Liver (tissue), 9 donors: ENCODE data around the gene PLCB1. TPM values are rescaled to one million over a fixed set of nuclear protein-coding genes. Genes with fewer than 3 reads are reported as not detected.

Experiments
- DNase-seq: peaks from one replicate; pipeline ENCODE4 v3.0.0-alpha.2; 2017; ENCODE audit warnings: low spot score
- H3K27ac ChIP-seq, 2 donors: one replicate each; pipeline ENCODE4 v1.7.0; 2013; ENCODE audit warnings: inconsistent platforms in 2 of 2, low read length in 2 of 2, control low read depth in 1 of 2, low read depth in 1 of 2, mild to moderate bottlenecking in 1 of 2
- H3K27me3 ChIP-seq, 4 donors: one replicate each; pipeline versions ENCODE4 v1.6.1 to v1.7.0; 2013; ENCODE audit warnings: low read length in 3 of 4, inconsistent platforms in 1 of 4, mild to moderate bottlenecking in 1 of 4, moderate library complexity in 1 of 4; ENCODE audit not compliant: control insufficient read depth in 4 of 4, insufficient read depth in 4 of 4
- H3K36me3 ChIP-seq, 4 donors: one replicate each; pipeline versions ENCODE4 v1.6.1 to v1.7.0; 2013; ENCODE audit warnings: low read length in 3 of 4, mild to moderate bottlenecking in 3 of 4, low read depth in 1 of 4, moderate library complexity in 1 of 4; ENCODE audit not compliant: control insufficient read depth in 4 of 4, insufficient read depth in 3 of 4
- H3K4me1 ChIP-seq, 4 donors: one replicate each; pipeline versions ENCODE4 v1.6.1 to v1.7.0; 2013; ENCODE audit warnings: low read length in 3 of 4, mild to moderate bottlenecking in 3 of 4, moderate library complexity in 1 of 4; ENCODE audit not compliant: control insufficient read depth in 4 of 4, insufficient read depth in 4 of 4
- H3K4me3 ChIP-seq, 3 donors: one replicate each; pipeline versions ENCODE4 v1.6.1 to v1.7.0; 2013; ENCODE audit warnings: low read length in 3 of 3, control low read depth in 1 of 3, low read depth in 1 of 3, mild to moderate bottlenecking in 1 of 3
- H3K9ac ChIP-seq, 2 donors: one replicate each; pipeline ENCODE4 v1.7.0; 2013; ENCODE audit warnings: low read length in 2 of 2, mild to moderate bottlenecking in 2 of 2, moderate library complexity in 2 of 2, control low read depth in 1 of 2, low read depth in 1 of 2
- H3K9me3 ChIP-seq, 4 donors: one replicate each; pipeline versions ENCODE4 v1.6.1 to v1.7.0; 2013; ENCODE audit warnings: low read length in 3 of 4; ENCODE audit not compliant: control insufficient read depth in 4 of 4
- EGR1 ChIP-seq, 2 donors: IDR thresholded peaks; 2 replicates each; pipeline ENCODE4 v1.6.1; 2016 to 2018; ENCODE audit warnings: antibody characterized with exemption in 2 of 2, low read depth in 2 of 2
- FOXA1 ChIP-seq: IDR thresholded peaks from 2 replicates; pipeline ENCODE4 v1.6.1; 2016; ENCODE audit warnings: antibody characterized with exemption
- FOXA2 ChIP-seq: IDR thresholded peaks from 2 replicates; pipeline ENCODE4 v1.6.1; 2016; ENCODE audit warnings: antibody characterized with exemption
- GABPA ChIP-seq, 2 donors: IDR thresholded peaks in 1 of 2; conservative IDR thresholded peaks in 1 of 2; 2 replicates each; pipeline ENCODE4 v1.6.1; 2016; ENCODE audit warnings: antibody characterized with exemption in 2 of 2, mild to moderate bottlenecking in 1 of 2, moderate library complexity in 1 of 2
- HNF4A ChIP-seq, 2 donors: conservative IDR thresholded peaks; 2 replicates each; pipeline ENCODE4 v1.6.1; 2016; ENCODE audit warnings: antibody characterized with exemption in 2 of 2, mild to moderate bottlenecking in 2 of 2
- HNF4G ChIP-seq: IDR thresholded peaks from 2 replicates; pipeline ENCODE4 v1.6.1; 2016; ENCODE audit warnings: antibody characterized with exemption
- JUND ChIP-seq, 2 donors: IDR thresholded peaks; 2 replicates each; pipeline ENCODE4 v1.6.1; 2016; ENCODE audit warnings: antibody characterized with exemption in 2 of 2
- MAX ChIP-seq: IDR thresholded peaks from 2 replicates; pipeline ENCODE4 v1.6.1; 2016; ENCODE audit warnings: antibody characterized with exemption
- NR2F2 ChIP-seq: IDR thresholded peaks from 2 replicates; pipeline ENCODE4 v1.6.1; 2016; ENCODE audit warnings: antibody characterized with exemption
- RAD21 ChIP-seq, 2 donors: IDR thresholded peaks; 2 replicates each; pipeline ENCODE4 v1.6.1; 2016; ENCODE audit warnings: antibody characterized with exemption in 2 of 2, mild to moderate bottlenecking in 2 of 2
- REST ChIP-seq: IDR thresholded peaks from 2 replicates; pipeline ENCODE4 v1.6.1; 2016; ENCODE audit warnings: antibody characterized with exemption, mild to moderate bottlenecking
- RXRA ChIP-seq, 2 donors: IDR thresholded peaks; 2 replicates each; pipeline ENCODE4 v1.6.1; 2017 to 2018; ENCODE audit warnings: antibody characterized with exemption in 2 of 2, mild to moderate bottlenecking in 1 of 2
- SP1 ChIP-seq: IDR thresholded peaks from 2 replicates; pipeline ENCODE4 v1.6.1; 2018; ENCODE audit warnings: antibody characterized with exemption, mild to moderate bottlenecking
- TAF1 ChIP-seq: conservative IDR thresholded peaks from 2 replicates; pipeline ENCODE4 v1.6.1; 2016; ENCODE audit warnings: antibody characterized with exemption, mild to moderate bottlenecking
- ZBTB33 ChIP-seq: IDR thresholded peaks from 2 replicates; pipeline ENCODE4 v1.6.1; 2016; ENCODE audit warnings: antibody characterized with exemption
- WGBS: extraction: QIAGEN DNeasy Blood & Tissue Kit; methylation state at CpG from one replicate; pipeline ENCODE4 v1.1.7; 2013; 5-methylcytosine and 5-hydroxymethylcytosine counted together
- polyA plus RNA-seq, 2 donors: library from polyadenylated mRNA; stranded (reverse) in 1 of 2; unstranded in 1 of 2; fragments of 200-250 nt in 1 of 2; fragments of >200 nt in 1 of 2; fragmentation: Nextera tagmentation in 1 of 2; extraction: Ambion mirVana in 1 of 2; gene quantifications; one replicate each; pipeline versions ENCODE4 v1.2.1 to v1.2.3, GENCODE V29; 2013 to 2015
- total RNA-seq, 2 donors: library from RNA; depleted of rRNA; stranded (reverse); fragments of >200 nt; gene quantifications; one replicate each; pipeline ENCODE4 v1.2.3, GENCODE V29; 2014
- TF ChIP-seq, protein P1 (sequence below): fragments of 150-350 bp; IDR thresholded peaks from 2 replicates; pipeline ENCODE4 v1.5.1; 2017; ENCODE audit warnings: improper control_type of control experiment, low read depth, low read length; ENCODE audit not compliant: missing input control
- TF ChIP-seq, protein P2 (sequence below): IDR thresholded peaks from 2 replicates; pipeline ENCODE4 v1.6.1; 2016; ENCODE audit warnings: antibody characterized with exemption
- donor health status: healthy.
- donor health status: healthy.
- donor health status: healthy.
- donor health status: healthy.
- donor health status: healthy.

PLCB1 gene
- total and polyA plus RNA-seq, 4 donors: 3.7 to 13.5 (median 5.9) TPM

DNA sequence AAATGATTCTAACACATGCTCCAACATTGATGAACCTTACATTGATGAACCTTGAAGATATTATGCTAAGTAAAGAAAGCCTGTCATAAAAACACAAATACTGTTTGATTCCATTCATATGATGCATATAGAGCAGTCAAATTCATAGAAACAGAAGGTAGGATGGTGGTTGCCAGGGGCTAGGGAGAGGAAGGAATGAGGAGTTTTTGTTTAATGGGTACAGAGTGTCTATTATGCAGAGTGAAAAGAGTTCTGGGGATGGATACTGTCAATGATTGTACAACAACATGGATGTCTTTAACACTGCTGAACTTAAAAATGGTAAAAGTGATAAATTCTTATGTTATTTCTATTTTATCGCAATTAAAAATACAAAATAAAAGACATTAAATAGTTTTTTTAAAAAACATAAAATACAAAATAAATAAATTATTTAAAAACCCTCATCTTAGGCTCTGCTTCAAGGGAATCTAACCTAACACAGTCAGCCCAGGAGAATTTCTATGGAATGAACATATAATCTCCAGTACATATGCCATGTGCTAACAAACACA is 451.0 kb downstream of the PLCB1 start (continued):
- TF ChIP-seq SP1: no peak

- H3K36me3 ChIP-seq: no peaks in the 10 kb centered on the region
- no peak overlapping the region for H3K4me3 ChIP-seq
- H3K4me1 ChIP-seq: no peaks in the 10 kb centered on the region
- no peak overlapping the region for H3K9ac ChIP-seq
- TF ChIP-seq HNF4A (conservative IDR thresholded peaks at IDR 0.05): no peak
- TF ChIP-seq RAD21 (IDR thresholded peaks at IDR 0.05): no peak
- no peak for TF ChIP-seq RXRA (IDR thresholded peaks at IDR 0.05)
- no peak for TF ChIP-seq GABPA (IDR thresholded peaks at IDR 0.05 in 1 of 2, conservative IDR thresholded peaks at IDR 0.05 in 1 of 2)
- no peak for TF ChIP-seq JUND (IDR thresholded peaks at IDR 0.05)
- TF ChIP-seq ZBTB33: no peak
- no peak for TF ChIP-seq NR2F2
- TF ChIP-seq FOXA1: no peak
- no peak for TF ChIP-seq MAX
- no peak for TF ChIP-seq EGR1 (IDR thresholded peaks at IDR 0.05; ENCODE audit: low read depth in 2 of 2)
- TF ChIP-seq, protein P1, sequence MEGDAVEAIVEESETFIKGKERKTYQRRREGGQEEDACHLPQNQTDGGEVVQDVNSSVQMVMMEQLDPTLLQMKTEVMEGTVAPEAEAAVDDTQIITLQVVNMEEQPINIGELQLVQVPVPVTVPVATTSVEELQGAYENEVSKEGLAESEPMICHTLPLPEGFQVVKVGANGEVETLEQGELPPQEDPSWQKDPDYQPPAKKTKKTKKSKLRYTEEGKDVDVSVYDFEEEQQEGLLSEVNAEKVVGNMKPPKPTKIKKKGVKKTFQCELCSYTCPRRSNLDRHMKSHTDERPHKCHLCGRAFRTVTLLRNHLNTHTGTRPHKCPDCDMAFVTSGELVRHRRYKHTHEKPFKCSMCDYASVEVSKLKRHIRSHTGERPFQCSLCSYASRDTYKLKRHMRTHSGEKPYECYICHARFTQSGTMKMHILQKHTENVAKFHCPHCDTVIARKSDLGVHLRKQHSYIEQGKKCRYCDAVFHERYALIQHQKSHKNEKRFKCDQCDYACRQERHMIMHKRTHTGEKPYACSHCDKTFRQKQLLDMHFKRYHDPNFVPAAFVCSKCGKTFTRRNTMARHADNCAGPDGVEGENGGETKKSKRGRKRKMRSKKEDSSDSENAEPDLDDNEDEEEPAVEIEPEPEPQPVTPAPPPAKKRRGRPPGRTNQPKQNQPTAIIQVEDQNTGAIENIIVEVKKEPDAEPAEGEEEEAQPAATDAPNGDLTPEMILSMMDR: no peak
- no peak for TF ChIP-seq HNF4G
- TF ChIP-seq FOXA2: no peak
- TF ChIP-seq, protein P2, sequence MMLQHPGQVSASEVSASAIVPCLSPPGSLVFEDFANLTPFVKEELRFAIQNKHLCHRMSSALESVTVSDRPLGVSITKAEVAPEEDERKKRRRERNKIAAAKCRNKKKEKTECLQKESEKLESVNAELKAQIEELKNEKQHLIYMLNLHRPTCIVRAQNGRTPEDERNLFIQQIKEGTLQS: no peak
- no peak for TF ChIP-seq REST
- TF ChIP-seq SP1: no peak
- TF ChIP-seq TAF1: no peak
- H3K27me3 ChIP-seq: no peaks in the 10 kb centered on the region
- H3K9me3 ChIP-seq: no peaks in the 10 kb centered on the region
- no peak overlapping the region for H3K27ac ChIP-seq
- WGBS: 83% methylated on average over 7 of the region's 7 CpGs
- DNase-seq: no peak
Measured at GRCh38 chr20:8583566-8584043, 451.5 kb downstream of the PLCB1 start.
